NCI-H748 (cell line): ENCODE results near the gene CDIPT.
"Not testable (repeated sequence)": the region's sequence is repeated elsewhere in the genome, so short reads cannot be mapped to it uniquely, and the experiment has no call there.

Experiments used
- DNase-seq: peaks from one replicate; lab custom pipeline; 2025; ENCODE audit not compliant: unreplicated experiment; lab: John Stamatoyannopoulos, UW

The CDIPT gene

GRCh38 chr16:29862884-29863668, at the start of gene CDIPT:
TSS of gene CDIPT (minus strand) at chr16:29863226. CDS start at chr16:29862857, 369 bp downstream.
- DNase-seq: peak; percentile 93

- DNase-seq: no peak
These were observed 49.1 kb upstream of the CDIPT start for GRCh38 chr16:29912087-29912486.

GRCh38 chr16:29911676-29912010, 48.6 kb upstream of the CDIPT start:
- no peak for DNase-seq

- DNase-seq: no peak
These were observed 48.0 kb upstream of the CDIPT start for GRCh38 chr16:29910819-29911675.

- not testable (repeated sequence) for DNase-seq
These were observed 46.8 kb upstream of the CDIPT start for GRCh38 chr16:29909851-29910250.

GRCh38 chr16:29909391-29909790, 46.4 kb upstream of the CDIPT start:
- no peak for DNase-seq

- DNase-seq: no peak
These were observed 45.7 kb upstream of the CDIPT start for GRCh38 chr16:29908719-29909220.

GRCh38 chr16:29907973-29908372, 44.9 kb upstream of the CDIPT start:
- no peak for DNase-seq

- no peak for DNase-seq
These were observed 43.7 kb upstream of the CDIPT start for GRCh38 chr16:29906520-29907244.

- no peak for DNase-seq
These were observed 42.6 kb upstream of the CDIPT start for GRCh38 chr16:29905668-29906067.

GRCh38 chr16:29904947-29905346, 41.9 kb upstream of the CDIPT start:
- DNase-seq: no peak

GRCh38 chr16:29903590-29903989, 40.6 kb upstream of the CDIPT start:
- no peak for DNase-seq

- DNase-seq: no peak
These were observed 38.5 kb upstream of the CDIPT start for GRCh38 chr16:29901607-29901945.

GRCh38 chr16:29900888-29901606, 38.0 kb upstream of the CDIPT start:
- no peak for DNase-seq

GRCh38 chr16:29900102-29900887, 37.3 kb upstream of the CDIPT start, which contains the start of gene ASPHD1:
TSS of gene ASPHD1 (plus strand) at chr16:29900488. CDS start at chr16:29900972, 484 bp downstream.
- peak; percentile 66 for DNase-seq

- peak; percentile 91 for DNase-seq
These were observed 36.6 kb upstream of the CDIPT start, which contains the start of gene SEZ6L2 for GRCh38 chr16:29899516-29900101. TSS of gene SEZ6L2 (minus strand) at chr16:29899550. CDS start at chr16:29899019, 531 bp downstream.

GRCh38 chr16:29898804-29899515, 35.9 kb upstream of the CDIPT start:
- peak; percentile 77 for DNase-seq

- DNase-seq: no peak
These were observed 35.2 kb upstream of the CDIPT start for GRCh38 chr16:29898135-29898803.
